HG03342 (cell line): ENCODE measurements around the gene FAM24B.
A peak's percentile ranks its signal among the peaks of the same experiment; 100 is the strongest.
"Not testable (repeated sequence)": the region's sequence is repeated elsewhere in the genome, so short reads cannot be mapped to it uniquely, and the experiment has no call there.

ENCODE experiments used
- ATAC-seq: cut with Tn5 transposase; IDR thresholded peaks from one replicate; pipeline ENCODE4 v1.9.1; 2021; ENCODE audit warnings: mild to moderate bottlenecking, moderate library complexity; ENCODE audit not compliant: unreplicated experiment

The FAM24B gene

GRCh38 chr10:122879339-122880273, at the start of gene FAM24B:
TSS of gene FAM24B (minus strand) at chr10:122879581. CDS start at chr10:122850515, 29,066 bp downstream.
- ATAC-seq, result peak; percentile 84

GRCh38 chr10:122915700-122916099, 36.3 kb upstream of the FAM24B start:
- no peak for ATAC-seq

GRCh38 chr10:122911889-122912484, 32.6 kb upstream of the FAM24B start:
- no peak for ATAC-seq

- no peak for ATAC-seq
These were observed 30.9 kb upstream of the FAM24B start, which contains the start of gene FAM24A for GRCh38 chr10:122910310-122910709. TSS of gene FAM24A (plus strand) at chr10:122910610. CDS start at chr10:122911635, 1,025 bp downstream.

GRCh38 chr10:122903861-122904260, 24.5 kb upstream of the FAM24B start:
- not testable (repeated sequence) for ATAC-seq

GRCh38 chr10:122894261-122894944, 15.0 kb upstream of the FAM24B start:
- ATAC-seq, result no peak

GRCh38 chr10:122884166-122884565, 4.8 kb upstream of the FAM24B start:
- ATAC-seq, result no peak

- no peak for ATAC-seq
These were observed 3.4 kb upstream of the FAM24B start for GRCh38 chr10:122882766-122883165.

- peak; percentile 11 for ATAC-seq
These were observed 512 bp downstream of the FAM24B start for GRCh38 chr10:122878799-122879338.

- no peak for ATAC-seq
These were observed 2.1 kb downstream of the FAM24B start for GRCh38 chr10:122877264-122877663.

GRCh38 chr10:122876467-122876855, 2.9 kb downstream of the FAM24B start:
- no peak for ATAC-seq

- no peak for ATAC-seq
These were observed 3.4 kb downstream of the FAM24B start for GRCh38 chr10:122875843-122876466.

GRCh38 chr10:122871947-122872346, 7.4 kb downstream of the FAM24B start:
- ATAC-seq, result not testable (repeated sequence)

- not testable (repeated sequence) for ATAC-seq
These were observed 10.6 kb downstream of the FAM24B start for GRCh38 chr10:122868768-122869167.

GRCh38 chr10:122866757-122867482, 12.5 kb downstream of the FAM24B start:
- ATAC-seq, result not testable (repeated sequence)

- no peak for ATAC-seq
These were observed 14.5 kb downstream of the FAM24B start for GRCh38 chr10:122864901-122865300.

GRCh38 chr10:122864194-122864592, 15.2 kb downstream of the FAM24B start:
- ATAC-seq, result no peak

- ATAC-seq, result no peak
These were observed 15.9 kb downstream of the FAM24B start for GRCh38 chr10:122863216-122864193.

- no peak for ATAC-seq
These were observed 17.6 kb downstream of the FAM24B start for GRCh38 chr10:122861711-122862161.
